Naive B cell (primary cell): ENCODE data around the gene IFT25. TPM values are rescaled to one million over a fixed set of nuclear protein-coding genes. Genes with fewer than 3 reads are reported as not detected.
"Not testable (repeated sequence)": the region's sequence is repeated elsewhere in the genome, so short reads cannot be mapped to it uniquely, and the experiment has no call there.

Source experiments
- ATAC-seq, 2 donors: fragments of 150-1000 bp; cut with Tn5 transposase; 2 replicates each; pipeline ENCODE4 v1.10.0; 2021; ENCODE audit warnings: low read depth in 2 of 2, mild to moderate bottlenecking in 2 of 2, moderate library complexity in 2 of 2
- DNase-seq: peaks from one replicate; pipeline ENCODE4 v3.0.0; 2022
- H3K27ac Mint-ChIP-seq, 6 donors: one replicate each; pipeline ENCODE4 v1.8.0; 2020 to 2022; ENCODE audit warnings: mild to moderate bottlenecking in 6 of 6, mixed read lengths in 6 of 6, moderate library complexity in 5 of 6, inconsistent platforms in 2 of 6
- H3K27me3 Mint-ChIP-seq, 3 donors: one replicate each; pipeline ENCODE4 v1.8.0; 2021 to 2022; ENCODE audit warnings: mixed read lengths in 3 of 3, mild to moderate bottlenecking in 1 of 3
- H3K36me3 Mint-ChIP-seq, 2 donors: one replicate each; pipeline ENCODE4 v1.8.0; 2020 to 2022; ENCODE audit warnings: mixed read lengths in 2 of 2, inconsistent platforms in 1 of 2, mild to moderate bottlenecking in 1 of 2
- H3K4me1 Mint-ChIP-seq, 3 donors: one replicate each; pipeline ENCODE4 v1.8.0; 2020 to 2022; ENCODE audit warnings: mixed read lengths in 3 of 3, inconsistent platforms in 1 of 3, mild to moderate bottlenecking in 1 of 3, moderate library complexity in 1 of 3
- H3K4me3 Mint-ChIP-seq, 8 donors: one replicate each; pipeline ENCODE4 v1.8.0; 2020 to 2022; ENCODE audit warnings: mild to moderate bottlenecking in 8 of 8, mixed read lengths in 8 of 8, moderate library complexity in 8 of 8, inconsistent platforms in 2 of 8
- H3K9me3 Mint-ChIP-seq, 7 donors: one replicate each; pipeline ENCODE4 v1.8.0; 2020 to 2022; ENCODE audit warnings: mixed read lengths in 7 of 7, mild to moderate bottlenecking in 5 of 7, inconsistent platforms in 2 of 7, moderate library complexity in 1 of 7
- polyA plus RNA-seq, 6 donors: library from polyadenylated mRNA; unstranded; fragments of 300-500 nt; fragmentation: Illumina TruSeq; gene quantifications; one replicate each; pipeline ENCODE4 v1.2.3, GENCODE V29; 2021; ENCODE audit warnings: low read depth in 6 of 6

The IFT25 gene
- polyA plus RNA-seq: 10 to 100 TPM; 41.5 to 66.8 (median 51.5) TPM

DNA sequence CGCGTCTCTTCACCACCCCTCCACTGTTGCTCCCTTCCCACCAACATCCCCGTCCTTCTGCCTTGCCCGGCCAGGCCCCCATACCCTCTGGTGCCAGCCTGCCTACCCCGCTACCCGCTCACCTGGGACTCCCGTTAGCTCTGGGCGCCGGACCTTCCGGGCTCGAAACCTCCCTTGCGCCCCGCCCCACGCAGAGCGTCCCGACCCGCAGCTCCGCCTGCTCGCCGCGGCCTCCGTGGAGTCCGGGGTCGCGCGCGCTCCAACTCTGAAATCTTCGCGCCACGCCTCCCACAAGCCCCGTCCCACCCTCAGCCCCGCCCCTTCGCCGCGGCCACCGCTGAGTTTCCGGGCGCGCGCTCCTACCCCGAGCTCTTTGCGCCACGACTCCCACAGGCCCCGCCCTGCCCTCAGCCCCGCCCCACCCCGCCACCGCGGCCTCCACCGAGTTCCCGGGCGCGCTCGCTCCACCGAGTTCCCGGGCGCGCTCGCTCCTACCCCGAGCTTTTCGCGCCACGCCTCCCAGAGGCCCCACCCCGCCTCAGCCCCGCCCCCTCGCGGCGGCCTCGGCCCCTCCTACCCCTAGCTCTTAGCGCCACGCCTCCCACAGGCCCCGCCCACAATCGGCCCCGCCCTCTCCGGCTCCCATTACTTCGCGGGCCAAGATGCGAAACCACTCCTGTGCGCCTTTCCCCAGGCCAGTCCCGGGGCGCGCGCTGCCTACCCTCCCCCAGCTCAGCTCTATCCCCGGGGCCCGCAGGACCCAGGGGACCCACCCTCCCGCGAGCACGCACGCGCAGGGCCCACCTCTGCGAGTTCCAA is at the start of gene IFT25:
TSS of gene IFT25 (minus strand) at position 267 of the 819 bp plus-strand sequence. CDS start 5,617 bp downstream, outside the sequence.
- ATAC-seq: peak; percentile 72 to 75
- Mint-ChIP-seq H3K27ac (peak within 1 kb of the TSS; percentile 91 to 98 (median 96)), H3K36me3 (no peaks in the 10 kb centered on the region), H3K4me3 (peak within 1 kb of the TSS; percentile 92 to 98 (median 96)), H3K9me3 (no peaks in the 10 kb centered on the region), H3K4me1 (peaks cover 31 to 40% (median 31%) of the 10 kb centered on the region in 3 donors), H3K27me3 (no peaks in the 10 kb centered on the region)
- DNase-seq: peak; percentile 98

DNA sequence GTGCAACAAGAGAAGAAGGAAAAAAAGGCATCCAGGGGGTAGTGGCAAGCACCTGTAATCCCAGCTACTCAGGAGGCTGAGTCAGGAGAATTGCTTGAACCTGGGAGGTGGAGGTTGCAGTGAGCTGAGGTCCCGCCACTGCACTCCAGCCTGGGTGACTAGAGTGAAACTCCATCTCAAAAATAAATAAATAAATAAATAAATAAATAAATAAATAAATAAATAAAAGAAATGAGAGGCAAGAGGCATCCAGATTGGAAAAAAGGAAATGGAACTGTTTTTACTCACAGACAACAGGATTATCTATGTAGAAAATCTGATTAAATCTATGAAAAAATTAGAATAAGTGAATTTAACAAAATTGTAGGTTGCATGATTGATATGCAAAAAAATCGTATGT is 49.0 kb upstream of the IFT25 start:
- ATAC-seq, H3K4me3 Mint-ChIP-seq, H3K36me3 Mint-ChIP-seq, H3K27ac Mint-ChIP-seq, DNase-seq, H3K27me3 Mint-ChIP-seq, H3K4me1 Mint-ChIP-seq: not testable (repeated sequence)
- H3K9me3 Mint-ChIP-seq: peaks cover 0 to 14% (median 2%) of the 10 kb centered on the region in 7 donors

DNA sequence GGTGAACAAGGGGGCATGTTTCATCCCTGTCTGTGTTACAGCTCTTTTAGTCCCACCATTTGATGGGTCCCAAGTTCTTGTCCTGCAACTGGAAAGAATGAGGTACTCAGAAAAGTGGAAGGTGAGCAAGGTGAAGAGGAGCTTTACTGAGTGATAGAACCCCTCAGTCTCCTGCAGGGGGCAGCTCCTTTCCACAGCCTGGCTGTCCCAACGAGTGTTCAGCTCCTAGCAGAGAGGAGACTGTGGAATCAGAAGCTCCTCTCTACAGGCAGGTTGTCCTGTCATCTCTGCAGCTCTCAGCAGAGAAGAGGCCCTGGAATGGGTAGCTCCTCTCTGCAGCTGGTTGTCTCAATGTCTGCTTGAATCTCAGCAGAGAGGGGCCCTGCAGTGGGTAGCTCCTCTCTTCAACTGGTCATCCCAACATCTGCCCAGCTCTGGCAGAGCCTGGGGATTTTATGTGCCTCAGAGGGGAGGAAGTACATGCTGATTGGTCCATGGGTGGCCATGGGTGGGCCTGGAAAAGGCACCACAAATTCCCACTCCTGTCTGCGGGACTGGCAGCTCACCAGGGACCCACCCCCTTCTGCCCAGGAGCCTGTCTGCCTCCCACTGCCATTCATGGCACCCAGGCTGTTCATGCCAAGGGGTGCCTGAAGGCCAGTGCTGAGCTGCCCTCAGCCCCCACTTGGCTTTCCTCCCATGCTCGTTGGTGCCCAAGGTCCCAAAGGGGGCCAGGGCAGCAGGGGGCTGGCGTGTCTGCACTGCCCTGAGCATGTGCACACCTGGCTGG is 46.8 kb upstream of the IFT25 start:
- DNase-seq: no peak

DNA sequence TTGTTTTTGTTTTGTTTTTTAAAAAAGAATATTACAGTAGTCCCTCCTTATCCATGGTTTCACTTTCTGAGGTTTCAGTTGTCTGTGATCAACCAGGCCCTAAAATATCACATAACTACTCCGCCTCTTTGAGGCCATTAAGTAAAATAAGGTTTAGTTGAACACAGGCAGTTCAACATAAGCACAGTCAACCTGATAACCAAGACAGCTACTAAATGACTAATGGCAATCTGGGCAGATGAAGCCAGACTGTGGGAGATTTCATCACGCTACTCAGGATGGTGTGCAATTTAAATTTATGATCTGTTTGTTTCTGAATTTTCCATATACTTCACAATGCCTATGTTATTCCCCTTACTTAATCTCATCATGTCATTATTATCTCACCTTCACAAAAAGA is 42.4 kb upstream of the IFT25 start:
- no peaks in the 10 kb centered on the region for H3K27me3 Mint-ChIP-seq
- no peak overlapping the region for H3K27ac Mint-ChIP-seq
- no peak for ATAC-seq
- no peak overlapping the region for H3K4me3 Mint-ChIP-seq
- H3K4me1 Mint-ChIP-seq: no peaks in the 10 kb centered on the region
- DNase-seq: no peak
- H3K36me3 Mint-ChIP-seq: peaks cover 0 to 5% of the 10 kb centered on the region in 2 donors
- H3K9me3 Mint-ChIP-seq: peaks cover 0 to 6% (median 0%) of the 10 kb centered on the region in 7 donors

More for the DNA sequence above, 46.8 kb upstream of the IFT25 start:
- no peak for ATAC-seq
- Mint-ChIP-seq H3K27ac (no peak overlapping the region), H3K36me3 (peaks cover 0 to 5% of the 10 kb centered on the region in 2 donors), H3K27me3 (no peaks in the 10 kb centered on the region), H3K4me1 (no peaks in the 10 kb centered on the region), H3K9me3 (peaks cover 0 to 6% (median 0%) of the 10 kb centered on the region in 7 donors), H3K4me3 (no peak overlapping the region)

- Mint-ChIP-seq H3K36me3 (peaks cover 0 to 3% of the 10 kb centered on the region in 2 donors), H3K27ac (no peak overlapping the region), H3K9me3 (peaks cover 0 to 3% (median 0%) of the 10 kb centered on the region in 7 donors), H3K27me3 (peaks cover 0 to 9% (median 5%) of the 10 kb centered on the region in 3 donors), H3K4me1 (peaks cover 0 to 5% (median 0%) of the 10 kb centered on the region in 3 donors), H3K4me3 (no peak overlapping the region)
- ATAC-seq: no peak
- DNase-seq: no peak
Measured at GRCh38 chr1:53986458-53986857, 41.0 kb upstream of the IFT25 start.

DNA sequence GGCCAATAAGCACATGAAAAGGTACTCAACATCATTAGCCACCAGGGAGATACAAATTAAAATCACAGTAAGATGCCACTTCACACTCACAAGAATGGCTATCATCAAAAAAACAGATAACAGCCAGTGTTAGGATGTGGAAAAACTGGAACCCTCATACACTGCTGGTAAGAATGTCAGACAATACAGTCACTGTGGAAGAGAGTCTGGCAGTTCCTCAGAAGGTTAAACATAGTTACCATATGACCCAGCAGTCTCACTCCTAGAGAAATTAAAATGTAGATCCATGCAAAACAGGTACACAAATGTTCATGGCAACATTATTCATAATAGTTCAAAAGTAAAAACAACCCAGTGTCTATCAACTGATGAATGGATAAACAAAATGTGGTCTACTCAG is 39.2 kb upstream of the IFT25 start:
- DNase-seq (no peak), ATAC-seq (no peak)
- Mint-ChIP-seq H3K4me1 (peaks cover 0 to 7% (median 0%) of the 10 kb centered on the region in 3 donors), H3K27ac (no peak overlapping the region), H3K9me3 (no peaks in the 10 kb centered on the region), H3K27me3 (peaks cover 0 to 13% (median 5%) of the 10 kb centered on the region in 3 donors), H3K4me3 (no peak overlapping the region), H3K36me3 (no peaks in the 10 kb centered on the region)

DNA sequence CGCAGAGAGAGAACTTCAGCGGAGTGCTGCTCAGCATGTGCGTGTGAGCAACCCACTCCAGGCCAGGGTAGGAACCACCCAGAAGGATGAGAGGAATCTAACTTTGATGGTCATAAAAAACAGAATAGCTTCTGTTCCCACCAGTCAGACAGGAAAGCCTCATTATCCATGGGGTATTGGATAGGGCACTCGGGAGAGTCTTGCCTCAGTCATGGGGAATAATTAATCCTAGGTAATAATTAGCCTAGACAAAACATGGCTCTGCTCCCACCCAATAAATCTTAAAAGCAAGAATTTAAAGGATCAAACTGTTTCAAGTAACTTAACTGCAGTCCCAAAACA is 37.2 kb upstream of the IFT25 start:
- Mint-ChIP-seq H3K4me1 (peaks cover 0 to 13% (median 0%) of the 10 kb centered on the region in 3 donors), H3K27ac (no peak overlapping the region), H3K9me3 (no peaks in the 10 kb centered on the region), H3K4me3 (no peak overlapping the region), H3K27me3 (peaks cover 0 to 20% (median 5%) of the 10 kb centered on the region in 3 donors), H3K36me3 (no peaks in the 10 kb centered on the region)
- ATAC-seq: no peak
- no peak for DNase-seq

GRCh38 chr1:53982034-53982762 is 36.7 kb upstream of the IFT25 start:
- H3K36me3 Mint-ChIP-seq: no peaks in the 10 kb centered on the region
- no peaks in the 10 kb centered on the region for H3K9me3 Mint-ChIP-seq
- no peak for ATAC-seq
- H3K4me3 Mint-ChIP-seq: no peak overlapping the region
- DNase-seq: no peak
- peaks cover 0 to 20% (median 5%) of the 10 kb centered on the region in 3 donors for H3K27me3 Mint-ChIP-seq
- peaks cover 0 to 13% (median 0%) of the 10 kb centered on the region in 3 donors for H3K4me1 Mint-ChIP-seq
- no peak overlapping the region for H3K27ac Mint-ChIP-seq

GRCh38 chr1:53981220-53981619 is 35.7 kb upstream of the IFT25 start:
- H3K36me3 Mint-ChIP-seq: no peaks in the 10 kb centered on the region
- H3K9me3 Mint-ChIP-seq: no peaks in the 10 kb centered on the region
- H3K27me3 Mint-ChIP-seq: peaks cover 0 to 20% (median 5%) of the 10 kb centered on the region in 3 donors
- H3K27ac Mint-ChIP-seq: no peak overlapping the region
- DNase-seq (no peak), ATAC-seq (no peak)
- peaks cover 0 to 13% (median 0%) of the 10 kb centered on the region in 3 donors for H3K4me1 Mint-ChIP-seq
- H3K4me3 Mint-ChIP-seq: no peak overlapping the region

DNA sequence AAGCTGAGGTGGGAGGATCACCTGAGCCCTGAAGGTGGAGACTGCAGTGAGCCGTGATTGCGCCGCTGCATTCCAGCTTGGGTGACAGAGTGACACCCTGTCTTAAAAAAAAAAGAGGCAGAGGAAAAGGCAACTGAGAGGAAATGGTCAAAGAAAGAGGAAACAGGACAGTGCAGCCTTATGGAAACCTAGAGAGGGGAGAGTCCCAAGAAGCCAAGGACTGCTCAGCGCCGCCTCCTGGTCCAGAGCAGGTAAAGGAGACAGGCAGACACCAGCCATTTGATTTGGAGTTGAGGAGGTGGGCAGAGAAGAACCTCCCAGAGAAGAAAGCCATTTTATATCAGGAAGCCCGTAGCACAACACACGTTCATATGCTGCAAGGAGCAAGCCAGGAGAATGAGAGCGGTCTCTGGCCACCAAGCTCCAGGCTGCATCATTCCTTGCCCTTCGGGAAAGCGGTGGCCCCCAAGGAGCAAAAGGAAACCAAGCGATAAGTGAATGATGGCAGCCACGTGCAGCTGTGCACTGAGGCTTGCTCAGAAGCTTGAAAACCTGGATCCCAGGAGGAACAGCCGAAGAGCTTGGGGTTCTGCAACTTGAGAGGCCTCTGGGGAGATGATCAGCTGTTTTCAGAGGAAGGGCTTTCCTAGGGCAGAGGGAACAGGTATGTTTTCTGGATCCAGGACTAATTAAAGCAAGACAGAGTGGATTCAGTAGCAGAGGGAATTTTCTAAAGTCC is 34.4 kb upstream of the IFT25 start:
- H3K36me3 Mint-ChIP-seq: no peaks in the 10 kb centered on the region
- H3K27ac Mint-ChIP-seq: peak overlapping the region in 1 of 6 donors; percentile 51
- no peak overlapping the region for H3K4me3 Mint-ChIP-seq
- H3K27me3 Mint-ChIP-seq: peaks cover 0 to 20% (median 5%) of the 10 kb centered on the region in 3 donors
- DNase-seq (no peak), ATAC-seq (no peak)
- H3K4me1 Mint-ChIP-seq: peaks cover 0 to 13% (median 0%) of the 10 kb centered on the region in 3 donors
- H3K9me3 Mint-ChIP-seq: no peaks in the 10 kb centered on the region

DNA sequence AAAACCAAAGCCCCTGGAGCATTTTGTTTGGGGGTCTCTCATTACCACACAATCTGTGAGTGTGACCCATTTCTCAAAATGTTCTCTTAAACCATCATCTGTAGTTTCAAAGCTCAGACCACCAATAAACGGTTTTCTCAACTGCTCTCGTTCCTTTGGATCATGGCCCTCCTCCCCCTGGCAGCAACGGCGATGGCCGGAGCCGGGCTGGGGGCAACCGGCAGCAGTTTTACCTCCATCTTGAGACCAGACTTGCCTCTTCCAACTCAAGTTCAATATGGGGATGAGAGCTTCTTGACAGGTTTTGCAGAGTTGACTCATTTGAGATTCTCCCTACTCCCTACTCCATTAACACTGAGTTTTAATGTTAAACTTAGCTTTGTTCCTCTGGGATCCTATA is 30.4 kb upstream of the IFT25 start:
- Mint-ChIP-seq H3K9me3 (no peaks in the 10 kb centered on the region), H3K36me3 (peaks cover 4 to 10% of the 10 kb centered on the region in 2 donors), H3K4me3 (no peak overlapping the region), H3K4me1 (peaks cover 0 to 8% (median 0%) of the 10 kb centered on the region in 3 donors), H3K27me3 (peaks cover 0 to 9% (median 0%) of the 10 kb centered on the region in 3 donors), H3K27ac (no peak overlapping the region)
- ATAC-seq: no peak
- DNase-seq: no peak

DNA sequence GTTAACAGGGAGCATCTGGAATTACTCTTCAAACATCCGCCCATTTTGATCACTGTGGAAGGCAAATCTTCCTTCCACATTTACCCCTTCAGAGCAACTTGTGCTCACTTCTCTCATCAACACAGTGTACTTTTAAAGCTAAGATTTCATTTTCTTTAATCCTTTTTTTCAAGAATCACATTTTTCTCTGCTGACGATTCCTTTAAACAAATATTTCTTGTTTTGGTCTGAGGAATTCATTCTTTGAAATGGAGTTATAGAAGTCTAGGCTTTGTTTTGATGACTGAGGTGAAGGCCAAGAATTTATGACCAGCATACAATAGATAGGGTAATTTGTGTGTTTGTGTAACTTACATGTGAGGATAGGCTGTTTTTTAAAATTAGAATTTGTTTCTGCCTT is 26.2 kb upstream of the IFT25 start:
- ATAC-seq: no peak
- no peak overlapping the region for H3K27ac Mint-ChIP-seq
- H3K4me1 Mint-ChIP-seq: no peaks in the 10 kb centered on the region
- H3K36me3 Mint-ChIP-seq: peaks cover 10% of the 10 kb centered on the region in 2 donors
- DNase-seq: no peak
- no peak overlapping the region for H3K4me3 Mint-ChIP-seq
- H3K27me3 Mint-ChIP-seq: no peaks in the 10 kb centered on the region
- H3K9me3 Mint-ChIP-seq: no peaks in the 10 kb centered on the region
